HG03139 (cell line): ENCODE measurements around the gene IMPACT.

Source experiments
- ATAC-seq: cut with Tn5 transposase; IDR thresholded peaks from one replicate; pipeline ENCODE4 v1.9.1; 2021; ENCODE audit not compliant: unreplicated experiment

Gene IMPACT

GRCh38 chr18:24474406-24474805, 47.9 kb downstream of the IMPACT start:
- no peak for ATAC-seq

- no peak for ATAC-seq
Observed at GRCh38 chr18:24475926-24476589, 49.6 kb downstream of the IMPACT start.

- no peak for ATAC-seq
Observed at GRCh38 chr18:24479371-24479770, 52.9 kb downstream of the IMPACT start.

GRCh38 chr18:24482821-24483220, 56.4 kb downstream of the IMPACT start:
- no peak for ATAC-seq

- no peak for ATAC-seq
Observed at GRCh38 chr18:24485681-24486080, 59.2 kb downstream of the IMPACT start.

GRCh38 chr18:24486684-24487083, 60.2 kb downstream of the IMPACT start:
- no peak for ATAC-seq

- ATAC-seq = no peak
Observed at GRCh38 chr18:24488824-24489493, 62.5 kb downstream of the IMPACT start.

- ATAC-seq = no peak
Observed at GRCh38 chr18:24490539-24490938, 64.1 kb downstream of the IMPACT start.

GRCh38 chr18:24491927-24492834, 65.7 kb downstream of the IMPACT start:
- ATAC-seq = peak; percentile 73

- no peak for ATAC-seq
Observed at GRCh38 chr18:24494586-24494985, 68.1 kb downstream of the IMPACT start.

GRCh38 chr18:24497031-24497754, 70.7 kb downstream of the IMPACT start:
- no peak for ATAC-seq

GRCh38 chr18:24499814-24500213, 73.3 kb downstream of the IMPACT start:
- ATAC-seq = no peak

- ATAC-seq = no peak
Observed at GRCh38 chr18:24500217-24500616, 73.7 kb downstream of the IMPACT start.

GRCh38 chr18:24500766-24501165, 74.3 kb downstream of the IMPACT start:
- ATAC-seq = no peak

GRCh38 chr18:24502667-24503523, 76.4 kb downstream of the IMPACT start:
- ATAC-seq = no peak
